Stomach smooth muscle (tissue), 2 donors: ENCODE data around the gene SHISAL1.

Experiments used
- H3K27ac ChIP-seq: one replicate; pipeline ENCODE4 v1.7.0; 2013; ENCODE audit warnings: mild to moderate bottlenecking, low read length, inconsistent platforms
- H3K27me3 ChIP-seq, 2 donors: one replicate each; pipeline ENCODE4 v1.7.0; 2013; ENCODE audit warnings: low read length in 2 of 2; ENCODE audit not compliant: insufficient read depth in 2 of 2, control insufficient read depth in 1 of 2
- H3K36me3 ChIP-seq, 2 donors: one replicate each; pipeline ENCODE4 v1.7.0; 2013; ENCODE audit warnings: low read length in 2 of 2; ENCODE audit not compliant: control insufficient read depth in 2 of 2, insufficient read depth in 2 of 2
- H3K4me1 ChIP-seq: one replicate; pipeline ENCODE4 v1.7.0; 2013; ENCODE audit warnings: low read length; ENCODE audit not compliant: control insufficient read depth, insufficient read depth
- H3K4me3 ChIP-seq, 2 donors: one replicate each; pipeline ENCODE4 v1.7.0; 2013; ENCODE audit warnings: low read length in 2 of 2
- H3K9ac ChIP-seq, 2 donors: one replicate each; pipeline ENCODE4 v1.7.0; 2013; ENCODE audit warnings: low read length in 2 of 2, mild to moderate bottlenecking in 1 of 2
- H3K9me3 ChIP-seq, 2 donors: one replicate each; pipeline ENCODE4 v1.7.0; 2013; ENCODE audit warnings: low read length in 2 of 2; ENCODE audit not compliant: control insufficient read depth in 2 of 2
- donor health status: healthy.
- donor health status: Pancreatic carcinoma.

The SHISAL1 gene

DNA sequence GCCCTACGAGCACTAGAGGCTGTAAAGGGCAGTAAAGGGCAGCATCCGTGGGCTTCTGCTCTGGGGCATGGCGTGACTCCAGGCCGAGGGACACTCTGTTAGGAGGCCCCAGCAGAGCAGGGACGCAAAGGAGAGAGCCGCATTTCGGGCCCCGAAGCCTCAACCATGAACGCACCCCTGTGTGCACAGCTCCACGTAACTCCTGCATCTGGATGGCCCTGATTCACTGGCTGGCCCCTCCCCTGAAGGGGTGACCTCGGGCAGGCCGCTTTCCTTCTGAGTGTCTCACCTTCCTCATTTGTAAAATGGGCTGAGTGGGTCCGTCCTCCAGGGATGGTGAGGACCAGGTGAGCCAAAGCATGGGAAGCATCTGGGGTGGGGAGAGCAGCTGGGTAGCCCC, 13.6 kb downstream of the SHISAL1 start:
- Histone ChIP-seq H3K4me1 (peaks cover 7% of the 10 kb centered on the region), H3K9ac (no peak overlapping the region), H3K4me3 (no peak overlapping the region), H3K27ac (no peak overlapping the region), H3K27me3 (no peaks in the 10 kb centered on the region), H3K36me3 (no peaks in the 10 kb centered on the region), H3K9me3 (no peaks in the 10 kb centered on the region)

GRCh38 chr22:44298406-44299091, 14.2 kb downstream of the SHISAL1 start:
- Histone ChIP-seq H3K4me1 (peaks cover 2% of the 10 kb centered on the region), H3K36me3 (no peaks in the 10 kb centered on the region), H3K9me3 (no peaks in the 10 kb centered on the region), H3K27me3 (no peaks in the 10 kb centered on the region), H3K9ac (no peak overlapping the region), H3K27ac (no peak overlapping the region), H3K4me3 (no peak overlapping the region)

DNA sequence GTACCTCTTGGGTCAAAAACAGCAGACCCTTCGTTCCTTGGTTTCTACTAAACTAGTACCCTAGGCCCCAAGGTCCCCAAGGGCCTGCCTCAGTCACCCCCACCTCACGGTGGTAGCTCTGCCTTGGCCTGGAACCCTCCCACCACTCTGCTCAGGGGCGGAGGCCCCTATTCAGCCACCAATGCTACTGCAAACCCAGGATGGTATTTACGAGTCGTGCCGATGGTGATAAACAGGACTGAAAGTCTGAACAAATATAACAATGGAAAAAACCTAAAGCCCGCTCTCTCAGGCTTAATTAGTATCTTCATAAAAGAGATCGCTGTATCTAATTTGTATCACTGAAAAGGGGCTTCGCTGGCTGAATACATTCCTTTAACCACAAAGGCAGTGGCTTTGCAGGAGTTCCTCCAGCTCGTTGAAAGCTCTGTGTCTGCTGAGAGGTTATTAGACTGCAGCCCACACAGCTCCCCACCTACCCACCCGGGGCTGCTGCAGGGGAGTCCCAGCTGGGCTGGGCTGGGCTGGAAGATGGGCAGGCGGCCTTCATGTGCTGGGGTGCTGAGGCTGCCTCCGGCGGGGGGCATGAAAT, 15.2 kb downstream of the SHISAL1 start:
- Histone ChIP-seq H3K9ac (no peak overlapping the region), H3K27ac (no peak overlapping the region), H3K36me3 (no peaks in the 10 kb centered on the region), H3K27me3 (no peaks in the 10 kb centered on the region), H3K4me3 (no peak overlapping the region), H3K9me3 (no peaks in the 10 kb centered on the region), H3K4me1 (peaks cover 2% of the 10 kb centered on the region)

- H3K9me3 ChIP-seq = no peaks in the 10 kb centered on the region
- H3K4me3 ChIP-seq = no peak overlapping the region
- H3K27me3 ChIP-seq = no peaks in the 10 kb centered on the region
- no peak overlapping the region for H3K9ac ChIP-seq
- H3K4me1 ChIP-seq = peaks cover 2% of the 10 kb centered on the region
- no peak overlapping the region for H3K27ac ChIP-seq
- H3K36me3 ChIP-seq = no peaks in the 10 kb centered on the region
These were observed 17.3 kb downstream of the SHISAL1 start for GRCh38 chr22:44295406-44295805.

- Histone ChIP-seq H3K9ac (no peak overlapping the region), H3K27me3 (no peaks in the 10 kb centered on the region), H3K4me3 (no peak overlapping the region), H3K27ac (no peak overlapping the region), H3K4me1 (no peaks in the 10 kb centered on the region), H3K36me3 (no peaks in the 10 kb centered on the region), H3K9me3 (no peaks in the 10 kb centered on the region)
These were observed 18.9 kb downstream of the SHISAL1 start for GRCh38 chr22:44293876-44294275.

GRCh38 chr22:44293034-44293433, 19.7 kb downstream of the SHISAL1 start:
- no peak overlapping the region for H3K9ac ChIP-seq
- H3K36me3 ChIP-seq = no peaks in the 10 kb centered on the region
- H3K9me3 ChIP-seq = no peaks in the 10 kb centered on the region
- H3K27ac ChIP-seq = no peak overlapping the region
- H3K4me1 ChIP-seq = no peaks in the 10 kb centered on the region
- no peak overlapping the region for H3K4me3 ChIP-seq
- no peaks in the 10 kb centered on the region for H3K27me3 ChIP-seq

- Histone ChIP-seq H3K4me1 (no peaks in the 10 kb centered on the region), H3K27ac (no peak overlapping the region)
These were observed 20.2 kb downstream of the SHISAL1 start for GRCh38 chr22:44292521-44292920.

DNA sequence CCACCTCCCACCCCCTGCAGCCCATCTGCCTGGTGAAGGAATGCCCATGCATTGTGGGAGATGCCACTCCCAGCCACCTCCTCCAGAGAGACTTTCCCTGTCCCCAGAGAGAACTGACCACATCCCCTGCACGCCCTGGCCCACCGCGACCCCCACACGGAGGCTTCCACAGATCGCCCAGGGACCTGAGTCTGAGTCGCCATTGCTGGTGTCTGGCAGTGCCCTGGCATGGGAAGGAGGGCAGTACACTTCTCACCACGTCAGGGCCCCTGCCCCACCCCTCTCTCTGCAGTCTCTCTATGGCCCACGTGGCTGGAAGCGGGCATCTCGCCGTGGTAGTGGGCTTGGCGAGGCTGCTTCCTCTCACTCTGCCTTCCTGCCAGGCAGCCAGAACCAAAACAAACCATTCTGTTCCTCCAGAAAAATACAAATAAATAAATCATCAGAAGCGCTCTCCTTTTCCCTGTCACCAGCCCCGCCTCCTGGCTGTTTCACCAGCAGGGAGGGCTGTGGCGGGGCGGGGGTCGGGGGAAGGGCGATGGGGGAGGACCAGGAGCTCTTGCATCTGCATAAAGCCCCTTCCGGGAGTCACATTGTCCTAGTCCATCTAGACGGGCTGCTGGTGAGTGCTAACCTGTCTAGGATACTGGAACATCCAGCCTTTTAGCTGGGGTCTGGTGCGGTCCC, 20.9 kb downstream of the SHISAL1 start:
- no peaks in the 10 kb centered on the region for H3K9me3 ChIP-seq
- H3K4me1 ChIP-seq = no peaks in the 10 kb centered on the region
- H3K27ac ChIP-seq = no peak overlapping the region
- H3K9ac ChIP-seq = no peak overlapping the region
- H3K27me3 ChIP-seq = no peaks in the 10 kb centered on the region
- no peak overlapping the region for H3K4me3 ChIP-seq
- H3K36me3 ChIP-seq = no peaks in the 10 kb centered on the region

More at GRCh38 chr22:44292521-44292920, 20.2 kb downstream of the SHISAL1 start:
- H3K9me3 ChIP-seq = no peaks in the 10 kb centered on the region
- no peaks in the 10 kb centered on the region for H3K27me3 ChIP-seq
- no peak overlapping the region for H3K4me3 ChIP-seq
- no peak overlapping the region for H3K9ac ChIP-seq
- H3K36me3 ChIP-seq = no peaks in the 10 kb centered on the region

DNA sequence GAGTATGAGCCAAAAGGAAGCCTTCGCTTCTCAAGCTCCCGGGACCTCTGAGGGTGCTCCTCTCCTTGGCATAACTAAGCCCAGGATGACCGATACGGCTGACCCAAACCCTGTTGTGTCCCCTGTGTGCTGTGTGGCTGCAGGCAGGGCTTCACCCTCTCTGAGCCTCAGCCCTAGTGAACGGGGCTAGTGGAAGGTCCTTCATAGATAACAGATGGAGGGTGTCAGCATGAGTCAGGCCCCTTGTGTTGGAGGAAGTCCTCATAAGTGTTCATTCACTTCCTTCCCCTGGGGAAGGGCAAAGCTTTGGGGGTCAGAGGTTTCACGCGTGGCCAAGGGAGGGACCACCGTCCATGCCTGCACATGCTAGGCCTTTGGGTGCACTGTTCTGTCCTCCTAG, 21.5 kb downstream of the SHISAL1 start:
- Histone ChIP-seq H3K27ac (no peak overlapping the region), H3K36me3 (no peaks in the 10 kb centered on the region)

DNA sequence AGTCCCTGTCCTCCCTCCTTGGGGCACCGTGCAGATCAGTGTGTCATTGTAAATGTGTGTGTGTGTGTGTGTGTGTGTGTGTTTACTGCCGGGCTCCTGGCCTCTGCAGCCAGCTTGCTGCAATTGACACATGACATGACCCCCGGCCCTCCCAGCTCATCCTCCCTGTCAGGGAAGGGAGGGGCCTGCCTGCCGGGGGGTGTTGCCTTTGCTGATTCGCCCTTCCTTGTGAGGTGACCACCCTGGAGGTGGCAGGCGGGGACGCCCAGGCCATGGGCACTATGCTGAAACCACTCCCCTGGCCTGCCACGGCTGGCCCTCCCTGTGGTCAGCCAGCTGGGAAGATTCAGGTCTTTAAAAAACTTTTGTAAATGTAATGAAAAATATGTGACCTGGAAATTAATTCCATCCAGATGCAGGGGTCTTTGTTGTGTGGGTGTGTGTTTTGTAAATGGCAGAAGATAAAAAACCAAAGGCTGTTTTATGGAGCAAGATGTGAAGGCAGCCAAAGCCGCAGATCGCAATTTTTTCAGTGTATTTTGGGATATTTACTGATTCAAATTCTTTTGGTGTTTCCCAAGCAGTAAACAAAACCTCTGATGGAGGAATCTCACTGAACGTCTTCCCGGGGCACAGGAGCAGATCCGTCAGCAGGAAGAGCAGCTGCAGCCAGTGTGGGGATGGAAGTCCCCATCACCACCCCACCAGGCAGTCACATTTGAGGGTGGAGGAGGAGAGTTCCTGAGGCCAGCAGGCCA, 23.2 kb downstream of the SHISAL1 start:
- H3K27me3 ChIP-seq = no peaks in the 10 kb centered on the region
- H3K9me3 ChIP-seq = no peaks in the 10 kb centered on the region
- peaks cover 0 to 6% of the 10 kb centered on the region in 2 donors for H3K36me3 ChIP-seq
- no peak overlapping the region for H3K27ac ChIP-seq
- H3K9ac ChIP-seq = no peak overlapping the region
- no peak overlapping the region for H3K4me3 ChIP-seq
- H3K4me1 ChIP-seq = no peaks in the 10 kb centered on the region

More for the DNA sequence above, 21.5 kb downstream of the SHISAL1 start:
- Histone ChIP-seq H3K4me1 (no peaks in the 10 kb centered on the region), H3K4me3 (no peak overlapping the region), H3K27me3 (no peaks in the 10 kb centered on the region), H3K9ac (no peak overlapping the region), H3K9me3 (no peaks in the 10 kb centered on the region)
